CMK (cell line): Measurements from ENCODE around the gene PRR5L.
"Not testable (repeated sequence)": the region's sequence is repeated elsewhere in the genome, so short reads cannot be mapped to it uniquely, and the experiment has no call there.

ENCODE experiments used
- DNase-seq: peaks from one replicate; pipeline ENCODE4 v3.0.0-alpha.2; 2010; ENCODE audit warnings: low read depth

PRR5L gene

GRCh38 chr11:36281850-36282249 lies 14.2 kb upstream of the PRR5L start:
- DNase-seq, result no peak

GRCh38 chr11:36282926-36283325 lies 13.2 kb upstream of the PRR5L start:
- no peak for DNase-seq

- no peak for DNase-seq
Measured at GRCh38 chr11:36288442-36289225, 7.5 kb upstream of the PRR5L start.

- DNase-seq, result peak; percentile 65
Measured at GRCh38 chr11:36289226-36289852, 6.7 kb upstream of the PRR5L start, which contains the start of gene COMMD9. TSS of gene COMMD9 (minus strand) at chr11:36289424. CDS start at chr11:36289412, 12 bp downstream.

GRCh38 chr11:36292311-36292722 lies 3.8 kb upstream of the PRR5L start:
- DNase-seq, result no peak

GRCh38 chr11:36296884-36297543 lies 926 bp downstream of the PRR5L start:
- DNase-seq, result no peak

- DNase-seq, result no peak
Measured at GRCh38 chr11:36300650-36301049, 4.6 kb downstream of the PRR5L start.

- no peak for DNase-seq
Measured at GRCh38 chr11:36304351-36304750, 8.3 kb downstream of the PRR5L start.

GRCh38 chr11:36305047-36305446 lies 9.0 kb downstream of the PRR5L start:
- DNase-seq, result no peak

- no peak for DNase-seq
Measured at GRCh38 chr11:36306888-36307287, 10.8 kb downstream of the PRR5L start.

- DNase-seq, result no peak
Measured at GRCh38 chr11:36308577-36308976, 12.5 kb downstream of the PRR5L start.

GRCh38 chr11:36309779-36310178 lies 13.7 kb downstream of the PRR5L start:
- DNase-seq, result no peak

GRCh38 chr11:36311926-36312595 lies 16.0 kb downstream of the PRR5L start:
- DNase-seq, result no peak

GRCh38 chr11:36312611-36313472 lies 16.8 kb downstream of the PRR5L start:
- no peak for DNase-seq

GRCh38 chr11:36313750-36314433 lies 17.8 kb downstream of the PRR5L start:
- no peak for DNase-seq

- no peak for DNase-seq
Measured at GRCh38 chr11:36314434-36314767, 18.3 kb downstream of the PRR5L start.

GRCh38 chr11:36316049-36316448 lies 20.0 kb downstream of the PRR5L start:
- no peak for DNase-seq

GRCh38 chr11:36317992-36318391 lies 21.9 kb downstream of the PRR5L start:
- no peak for DNase-seq

- DNase-seq, result not testable (repeated sequence)
Measured at GRCh38 chr11:36324956-36325355, 28.9 kb downstream of the PRR5L start.

- DNase-seq, result not testable (repeated sequence)
Measured at GRCh38 chr11:36325403-36325802, 29.3 kb downstream of the PRR5L start.
